ENCODE results near the gene SLC25A26.

DNA sequence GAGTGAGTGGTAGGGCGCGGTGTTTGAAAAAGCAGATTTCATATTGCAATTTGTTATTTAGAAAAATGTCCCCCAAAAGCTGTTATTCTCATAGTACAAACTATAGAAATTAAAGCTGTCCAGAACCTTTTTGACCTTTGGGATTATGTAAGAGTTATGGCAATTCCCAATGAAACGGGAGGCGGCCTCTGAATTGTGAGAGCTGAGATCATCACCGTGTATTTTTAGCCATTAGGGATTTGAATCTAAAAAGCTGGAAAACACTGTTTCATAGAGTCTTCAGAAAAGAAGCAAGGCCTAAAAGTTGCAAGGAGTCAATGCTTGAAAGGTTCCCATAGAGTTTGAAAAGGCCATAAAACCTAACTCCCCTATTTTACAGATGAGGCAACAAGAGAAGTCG is 38.6 kb upstream of the SLC25A26 start:
- no peak for TF ChIP-seq EP300 (IDR thresholded peaks at IDR 0.05)
- TF ChIP-seq, protein P1, sequence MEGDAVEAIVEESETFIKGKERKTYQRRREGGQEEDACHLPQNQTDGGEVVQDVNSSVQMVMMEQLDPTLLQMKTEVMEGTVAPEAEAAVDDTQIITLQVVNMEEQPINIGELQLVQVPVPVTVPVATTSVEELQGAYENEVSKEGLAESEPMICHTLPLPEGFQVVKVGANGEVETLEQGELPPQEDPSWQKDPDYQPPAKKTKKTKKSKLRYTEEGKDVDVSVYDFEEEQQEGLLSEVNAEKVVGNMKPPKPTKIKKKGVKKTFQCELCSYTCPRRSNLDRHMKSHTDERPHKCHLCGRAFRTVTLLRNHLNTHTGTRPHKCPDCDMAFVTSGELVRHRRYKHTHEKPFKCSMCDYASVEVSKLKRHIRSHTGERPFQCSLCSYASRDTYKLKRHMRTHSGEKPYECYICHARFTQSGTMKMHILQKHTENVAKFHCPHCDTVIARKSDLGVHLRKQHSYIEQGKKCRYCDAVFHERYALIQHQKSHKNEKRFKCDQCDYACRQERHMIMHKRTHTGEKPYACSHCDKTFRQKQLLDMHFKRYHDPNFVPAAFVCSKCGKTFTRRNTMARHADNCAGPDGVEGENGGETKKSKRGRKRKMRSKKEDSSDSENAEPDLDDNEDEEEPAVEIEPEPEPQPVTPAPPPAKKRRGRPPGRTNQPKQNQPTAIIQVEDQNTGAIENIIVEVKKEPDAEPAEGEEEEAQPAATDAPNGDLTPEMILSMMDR (IDR thresholded peaks at IDR 0.05) = no peak
